GM12878 (cell line): ENCODE data around the gene TBC1D2B. TPM values are rescaled to one million over a fixed set of nuclear protein-coding genes. Genes with fewer than 3 reads are reported as not detected.

Experiments
- ATAC-seq: fragments of 200-7000 bp; cut with Tn5 transposase; 3 replicates; pipeline ENCODE4 v1.9.1; 2020; ENCODE audit warnings: mild to moderate bottlenecking, moderate library complexity
- BruUV-seq: library from RNA; stranded (reverse); fragments of 400-500 nt; replicated peaks from 2 replicates; lab custom pipeline; 2021; lab: Mats Ljungman, UMichigan
- CTCF ChIA-PET: fragments of 300-600 bp; sonication (Branson Sonifier 250); formaldehyde crosslinking; extraction: SDS; loops from one replicate; lab custom pipeline; 2021; ENCODE audit warnings: inconsistent platforms; lab: Yijun Ruan, JAX
- POLR2A ChIA-PET: fragments of 350-600 bp; formaldehyde crosslinking; extraction: SDS; loops from one replicate; lab custom pipeline; 2021; ENCODE audit warnings: inconsistent platforms; lab: Charles Lee
- RAD21 ChIA-PET: fragments of 300-600 bp; sonication (Branson Sonifier 250); formaldehyde crosslinking; loops from one replicate; lab custom pipeline; 2023; ENCODE audit warnings: antibody characterized with exemption; ENCODE audit not compliant: unreplicated experiment; lab: Charles Lee
- SMC1A ChIA-PET: fragments of 300-600 bp; sonication (Branson Sonifier 250); formaldehyde crosslinking; loops from one replicate; lab custom pipeline; 2023; ENCODE audit not compliant: unreplicated experiment, uncharacterized antibody; lab: Charles Lee
- DNase-seq: peaks from one replicate; pipeline ENCODE4 v3.0.0-alpha.2; 2011; ENCODE audit warnings: low read depth, low spot score
- FAIRE-seq: peaks from 3 replicates; lab custom pipeline; 2011; peaks lifted over from hg19 to GRCh38; lab: Jason Lieb, UNC
- H2AFZ ChIP-seq: 2 replicates; pipeline ENCODE4 v1.6.0; 2011; ENCODE audit warnings: low read depth, low read length, control low read depth; ENCODE audit not compliant: control insufficient read depth
- H3K27ac ChIP-seq: 2 replicates; pipeline ENCODE4 v1.5.1; 2011; ENCODE audit warnings: control low read depth; ENCODE audit not compliant: control insufficient read depth, insufficient read depth
- H3K27me3 ChIP-seq, 2 experiments: replicated peaks in 1 of 2; 2 replicates each; pipeline versions ENCODE4 v1.6.0 to v1.6.1; 2011; ENCODE audit warnings: low read length in 1 of 2; ENCODE audit not compliant: control insufficient read depth in 2 of 2, insufficient read depth in 2 of 2
- H3K36me3 ChIP-seq, 2 experiments: 2 replicates each; pipeline ENCODE4 v1.5.1; 2011; ENCODE audit warnings: low read length in 1 of 2; ENCODE audit not compliant: control insufficient read depth in 2 of 2, insufficient read depth in 2 of 2
- H3K4me1 ChIP-seq: 2 replicates; pipeline ENCODE4 v1.6.1; 2011; ENCODE audit warnings: mild to moderate bottlenecking, low read length, moderate library complexity, mixed read lengths; ENCODE audit not compliant: control insufficient read depth, insufficient read depth
- H3K4me2 ChIP-seq: 2 replicates; pipeline ENCODE4 v1.6.0; 2011; ENCODE audit warnings: control low read depth; ENCODE audit not compliant: control insufficient read depth, insufficient read depth
- H3K4me3 ChIP-seq: fragments of 200-600 bp; sonication (generic); 2 replicates; pipeline ENCODE4 v1.5.1; 2016
- H3K79me2 ChIP-seq: 2 replicates; pipeline ENCODE4 v1.6.0; 2011; ENCODE audit warnings: low read length; ENCODE audit not compliant: control insufficient read depth, insufficient read depth
- H3K9ac ChIP-seq: 2 replicates; pipeline ENCODE4 v1.8.0; 2011; ENCODE audit warnings: low read length, control low read depth, mixed read lengths; ENCODE audit not compliant: control insufficient read depth, insufficient read depth
- H3K9me3 ChIP-seq: replicated peaks from 3 replicates; pipeline ENCODE4 v1.5.1; 2011; ENCODE audit warnings: mild to moderate bottlenecking, low read length; ENCODE audit not compliant: control insufficient read depth, insufficient read depth
- H4K20me1 ChIP-seq: 2 replicates; pipeline ENCODE4 v1.6.0; 2011; ENCODE audit not compliant: control insufficient read depth, insufficient read depth
- HCFC1 ChIP-seq: fragments of 150-350 bp; IDR thresholded peaks from 2 replicates; pipeline ENCODE4 v1.6.1; 2014; ENCODE audit warnings: low read length
- JUND ChIP-seq: IDR thresholded peaks from 2 replicates; pipeline ENCODE4 v1.6.1; 2012; ENCODE audit warnings: low read depth, mild to moderate bottlenecking, low read length, improper control_type of control experiment, moderate library complexity
- MAX ChIP-seq: IDR thresholded peaks from 2 replicates; pipeline ENCODE4 v1.6.1; 2012; ENCODE audit warnings: low read depth, low read length, improper control_type of control experiment
- NKRF ChIP-seq: fragments of 450-650 bp; conservative IDR thresholded peaks from 2 replicates; pipeline ENCODE4 v1.6.1; 2017; ENCODE audit warnings: mild to moderate bottlenecking, moderate library complexity
- PAX5 ChIP-seq: IDR thresholded peaks from 2 replicates; pipeline ENCODE4 v1.6.1; 2011; ENCODE audit warnings: low read depth, low read length, borderline replicate concordance
- POLR2A ChIP-seq: IDR thresholded peaks from 2 replicates; pipeline ENCODE4 v1.6.1; 2011; ENCODE audit warnings: low read depth, mild to moderate bottlenecking, low read length
- POLR2AphosphoS5 ChIP-seq: IDR thresholded peaks from 2 replicates; pipeline ENCODE4 v1.6.1; 2011; ENCODE audit warnings: mild to moderate bottlenecking, low read length, inconsistent platforms
- POU2F2 ChIP-seq: IDR thresholded peaks from 3 replicates; pipeline ENCODE4 v1.6.1; 2011; ENCODE audit warnings: low read depth, mild to moderate bottlenecking, low read length, borderline replicate concordance
- REST ChIP-seq: IDR thresholded peaks from 2 replicates; pipeline ENCODE4 v1.6.1; 2012; ENCODE audit warnings: mild to moderate bottlenecking, low read depth, low read length
- STAT1 ChIP-seq: fragments of 450-650 bp; conservative IDR thresholded peaks from 2 replicates; pipeline ENCODE4 v1.6.1; 2014; ENCODE audit warnings: antibody characterized with exemption, mild to moderate bottlenecking
- WGBS: methylation state at CpG from one replicate; pipeline ENCODE4 v1.1.6; 2016; ENCODE audit warnings: low lambda C conversion rate; ENCODE audit not compliant: insufficient replicate concordance, insufficient coverage; ENCODE audit errors: missing lambda C conversion rate; 5-methylcytosine and 5-hydroxymethylcytosine counted together
- in situ Hi-C: fragments of 300-500 bp; cut with MboI; formaldehyde crosslinking; loops from 9 replicates; pipeline ENCODE4 v1.14.3; 2018; ENCODE audit warnings: mixed read lengths
- intact Hi-C: fragments of 100-400 bp; cut with micrococcal nuclease; formaldehyde crosslinking; loops from one replicate; pipeline ENCODE4 v1.14.2; 2022; ENCODE audit not compliant: unreplicated experiment
- polyA plus RNA-seq, 11 experiments: library from polyadenylated mRNA; depleted of rRNA in 4 of 11; unstranded in 6 of 11; stranded (reverse) in 5 of 11; fragments of >200 nt; fragmentation: Nextera tagmentation in 4 of 11; fragmentation: Illumina TruSeq in 1 of 11; extraction: Ambion mirVana in 4 of 11; extraction: Trizol in 1 of 11; gene quantifications; 1 replicate in 1 of 11; 2 replicates in 10 of 11; pipeline versions ENCODE4 v1.2.1 to v1.2.3, GENCODE V29; 2011 to 2016; ENCODE audit warnings: inconsistent platforms in 2 of 11, missing spikeins in 2 of 11, low read depth in 1 of 11
- total RNA-seq, 4 experiments: library from RNA; depleted of rRNA in 3 of 4; stranded (reverse); fragments of >200 nt in 3 of 4; fragmentation: Illumina TruSeq in 1 of 4; extraction: Trizol in 1 of 4; gene quantifications; 2 replicates each; pipeline versions ENCODE4 v1.2.1 to v1.2.3, GENCODE V29; 2013 to 2021

The TBC1D2B gene
- total and polyA plus RNA-seq, 10 of the 15 experiments (the other 5 are each of a cell fraction or from before 2014, with no cell fraction given) = 1.3 to 53.4 (median 19.4) TPM

GRCh38 chr15:77983091-77983707, 94.3 kb downstream of the TBC1D2B start (continued):
- TF ChIP-seq REST = no peak
- no peak for TF ChIP-seq POU2F2
- TF ChIP-seq PAX5 = no peak
- no peak for TF ChIP-seq STAT1
- TF ChIP-seq, all 136 proteins: peak for 0

- BruUV-seq = no TSS peak
- no peaks in the 10 kb centered on the region for H3K27me3 ChIP-seq
- no peak overlapping the region for H3K27ac ChIP-seq
- TF ChIP-seq NKRF (no peak), POLR2AphosphoS5 (no peak), MAX (no peak), POLR2A (no peak), HCFC1 (no peak), JUND (no peak)
- TF ChIP-seq, all 136 proteins: peak for 0
- H3K36me3 ChIP-seq = no peaks in the 10 kb centered on the region
- H4K20me1 ChIP-seq = no peaks in the 10 kb centered on the region
- ChIA-PET CTCF (interaction anchor here (1.0 to 2.8 kb wide), 3 partner anchors 16 to 126 kb away, joined by 3 to 17 read pairs (median 6); no protein-coding TSS in a partner anchor), SMC1A (interaction anchor here (2.9 kb wide), 1 partner anchor 126 kb away, joined by 7 read pairs; no protein-coding TSS in a partner anchor), RAD21 (no interaction called here), POLR2A (no interaction called here)
- H3K4me3 ChIP-seq = no peak overlapping the region
- H3K9ac ChIP-seq = no peak overlapping the region
- H3K4me1 ChIP-seq = no peaks in the 10 kb centered on the region
- ATAC-seq = no peak
- 47% methylated on average over 10 of the region's 10 CpGs for WGBS
- in situ Hi-C loops (no loop called here), intact Hi-C loops (no loop called here)
- no peak overlapping the region for H3K4me2 ChIP-seq
- H2AFZ ChIP-seq = no peak overlapping the region
- H3K9me3 ChIP-seq = no peaks in the 10 kb centered on the region
- H3K79me2 ChIP-seq = no peaks in the 10 kb centered on the region
- no peak for DNase-seq
- FAIRE-seq = no peak
These were observed 95.4 kb downstream of the TBC1D2B start for GRCh38 chr15:77982127-77982490.
